GM12878 (cell line): ENCODE data around the gene TUBGCP2. TPM values are rescaled to one million over a fixed set of nuclear protein-coding genes. Genes with fewer than 3 reads are reported as not detected.
A peak's percentile ranks its signal among the peaks of the same experiment; 100 is the strongest.

ENCODE experiments used
- ATAC-seq: fragments of 200-7000 bp; cut with Tn5 transposase; 3 replicates; pipeline ENCODE4 v1.9.1; 2020; ENCODE audit warnings: mild to moderate bottlenecking, moderate library complexity
- BruUV-seq: library from RNA; stranded (reverse); fragments of 400-500 nt; replicated peaks from 2 replicates; lab custom pipeline; 2021; lab: Mats Ljungman, UMichigan
- CTCF ChIA-PET: fragments of 300-600 bp; sonication (Branson Sonifier 250); formaldehyde crosslinking; extraction: SDS; loops from one replicate; lab custom pipeline; 2021; ENCODE audit warnings: inconsistent platforms; lab: Yijun Ruan, JAX
- POLR2A ChIA-PET: fragments of 350-600 bp; formaldehyde crosslinking; extraction: SDS; loops from one replicate; lab custom pipeline; 2021; ENCODE audit warnings: inconsistent platforms; lab: Charles Lee
- RAD21 ChIA-PET: fragments of 300-600 bp; sonication (Branson Sonifier 250); formaldehyde crosslinking; loops from one replicate; lab custom pipeline; 2023; ENCODE audit warnings: antibody characterized with exemption; ENCODE audit not compliant: unreplicated experiment; lab: Charles Lee
- SMC1A ChIA-PET: fragments of 300-600 bp; sonication (Branson Sonifier 250); formaldehyde crosslinking; loops from one replicate; lab custom pipeline; 2023; ENCODE audit not compliant: unreplicated experiment, uncharacterized antibody; lab: Charles Lee
- DNase-seq: peaks from one replicate; pipeline ENCODE4 v3.0.0-alpha.2; 2011; ENCODE audit warnings: low read depth, low spot score
- FAIRE-seq: peaks from 3 replicates; lab custom pipeline; 2011; peaks lifted over from hg19 to GRCh38; lab: Jason Lieb, UNC
- H2AFZ ChIP-seq: 2 replicates; pipeline ENCODE4 v1.6.0; 2011; ENCODE audit warnings: low read depth, low read length, control low read depth; ENCODE audit not compliant: control insufficient read depth
- H3K27ac ChIP-seq: 2 replicates; pipeline ENCODE4 v1.5.1; 2011; ENCODE audit warnings: control low read depth; ENCODE audit not compliant: control insufficient read depth, insufficient read depth
- H3K27me3 ChIP-seq, 2 experiments: replicated peaks in 1 of 2; 2 replicates each; pipeline versions ENCODE4 v1.6.0 to v1.6.1; 2011; ENCODE audit warnings: low read length in 1 of 2; ENCODE audit not compliant: control insufficient read depth in 2 of 2, insufficient read depth in 2 of 2
- H3K36me3 ChIP-seq, 2 experiments: 2 replicates each; pipeline ENCODE4 v1.5.1; 2011; ENCODE audit warnings: low read length in 1 of 2; ENCODE audit not compliant: control insufficient read depth in 2 of 2, insufficient read depth in 2 of 2
- H3K4me1 ChIP-seq: 2 replicates; pipeline ENCODE4 v1.6.1; 2011; ENCODE audit warnings: mild to moderate bottlenecking, low read length, moderate library complexity, mixed read lengths; ENCODE audit not compliant: control insufficient read depth, insufficient read depth
- H3K4me2 ChIP-seq: 2 replicates; pipeline ENCODE4 v1.6.0; 2011; ENCODE audit warnings: control low read depth; ENCODE audit not compliant: control insufficient read depth, insufficient read depth
- H3K4me3 ChIP-seq: fragments of 200-600 bp; sonication (generic); 2 replicates; pipeline ENCODE4 v1.5.1; 2016
- H3K79me2 ChIP-seq: 2 replicates; pipeline ENCODE4 v1.6.0; 2011; ENCODE audit warnings: low read length; ENCODE audit not compliant: control insufficient read depth, insufficient read depth
- H3K9ac ChIP-seq: 2 replicates; pipeline ENCODE4 v1.8.0; 2011; ENCODE audit warnings: low read length, control low read depth, mixed read lengths; ENCODE audit not compliant: control insufficient read depth, insufficient read depth
- H3K9me3 ChIP-seq: replicated peaks from 3 replicates; pipeline ENCODE4 v1.5.1; 2011; ENCODE audit warnings: mild to moderate bottlenecking, low read length; ENCODE audit not compliant: control insufficient read depth, insufficient read depth
- H4K20me1 ChIP-seq: 2 replicates; pipeline ENCODE4 v1.6.0; 2011; ENCODE audit not compliant: control insufficient read depth, insufficient read depth
- BACH1 ChIP-seq: fragments of 450-650 bp; IDR thresholded peaks from 2 replicates; pipeline ENCODE4 v1.6.1; 2017; ENCODE audit warnings: mild to moderate bottlenecking, borderline replicate concordance
- BHLHE40 ChIP-seq, 2 experiments: fragments of 450-650 bp in 1 of 2; IDR thresholded peaks; 2 replicates each; pipeline ENCODE4 v1.6.1; 2011 to 2017; ENCODE audit warnings: low read depth in 2 of 2, borderline replicate concordance in 1 of 2, improper control_type of control experiment in 1 of 2, low read length in 1 of 2, mild to moderate bottlenecking in 1 of 2
- CREB1 ChIP-seq: IDR thresholded peaks from 2 replicates; pipeline ENCODE4 v1.6.1; 2012; ENCODE audit warnings: low read depth, mild to moderate bottlenecking, inconsistent platforms
- EGR1 ChIP-seq, 2 experiments: IDR thresholded peaks; 1 replicate in 1 of 2; 2 replicates in 1 of 2; pipeline ENCODE4 v1.6.1; 2011 to 2012; ENCODE audit warnings: low read depth in 2 of 2, low read length in 2 of 2, borderline replicate concordance in 1 of 2, mild to moderate bottlenecking in 1 of 2, moderate library complexity in 1 of 2
- ESRRA ChIP-seq: IDR thresholded peaks from 2 replicates; pipeline ENCODE4 v1.6.1; 2012; ENCODE audit warnings: mild to moderate bottlenecking, low read length, improper control_type of control experiment
- IKZF1 ChIP-seq: fragments of 450-650 bp; conservative IDR thresholded peaks from 2 replicates; pipeline ENCODE4 v1.6.1; 2017; ENCODE audit warnings: antibody characterized with exemption, mild to moderate bottlenecking
- MEF2B ChIP-seq: fragments of 450-650 bp; IDR thresholded peaks from 2 replicates; pipeline ENCODE4 v1.6.1; 2018; ENCODE audit warnings: mild to moderate bottlenecking, moderate library complexity; ENCODE audit not compliant: partially characterized antibody, poor library complexity, severe bottlenecking
- NBN ChIP-seq: fragments of 450-650 bp; IDR thresholded peaks from 2 replicates; pipeline ENCODE4 v1.6.1; 2016
- NR2C2 ChIP-seq: IDR thresholded peaks from 2 replicates; pipeline ENCODE4 v1.6.1; 2011; ENCODE audit warnings: borderline replicate concordance, low read depth; ENCODE audit not compliant: control insufficient read depth, insufficient read length
- POLR2A ChIP-seq: IDR thresholded peaks from 2 replicates; pipeline ENCODE4 v1.6.1; 2011; ENCODE audit warnings: low read depth, mild to moderate bottlenecking, low read length
- POLR2AphosphoS5 ChIP-seq: IDR thresholded peaks from 2 replicates; pipeline ENCODE4 v1.6.1; 2011; ENCODE audit warnings: mild to moderate bottlenecking, low read length, inconsistent platforms
- RB1 ChIP-seq: fragments of 450-650 bp; formaldehyde crosslinking; IDR thresholded peaks from 2 replicates; pipeline ENCODE4 v1.6.1; 2017; ENCODE audit warnings: mild to moderate bottlenecking, borderline replicate concordance
- TCF12 ChIP-seq: IDR thresholded peaks from 2 replicates; pipeline ENCODE4 v1.6.1; 2011; ENCODE audit warnings: low read depth, mild to moderate bottlenecking, low read length
- TCF3 ChIP-seq: IDR thresholded peaks from 2 replicates; pipeline ENCODE4 v1.6.1; 2012; ENCODE audit warnings: low read depth, mild to moderate bottlenecking, low read length, borderline replicate concordance; ENCODE audit not compliant: insufficient read depth
- WGBS: methylation state at CpG from one replicate; pipeline ENCODE4 v1.1.6; 2016; ENCODE audit warnings: low lambda C conversion rate; ENCODE audit not compliant: insufficient replicate concordance, insufficient coverage; ENCODE audit errors: missing lambda C conversion rate; 5-methylcytosine and 5-hydroxymethylcytosine counted together
- in situ Hi-C: fragments of 300-500 bp; cut with MboI; formaldehyde crosslinking; loops from 9 replicates; pipeline ENCODE4 v1.14.3; 2018; ENCODE audit warnings: mixed read lengths
- intact Hi-C: fragments of 100-400 bp; cut with micrococcal nuclease; formaldehyde crosslinking; loops from one replicate; pipeline ENCODE4 v1.14.2; 2022; ENCODE audit not compliant: unreplicated experiment
- polyA plus RNA-seq, 11 experiments: library from polyadenylated mRNA; depleted of rRNA in 4 of 11; unstranded in 6 of 11; stranded (reverse) in 5 of 11; fragments of >200 nt; fragmentation: Nextera tagmentation in 4 of 11; fragmentation: Illumina TruSeq in 1 of 11; extraction: Ambion mirVana in 4 of 11; extraction: Trizol in 1 of 11; gene quantifications; 1 replicate in 1 of 11; 2 replicates in 10 of 11; pipeline versions ENCODE4 v1.2.1 to v1.2.3, GENCODE V29; 2011 to 2016; ENCODE audit warnings: inconsistent platforms in 2 of 11, missing spikeins in 2 of 11, low read depth in 1 of 11
- total RNA-seq, 4 experiments: library from RNA; depleted of rRNA in 3 of 4; stranded (reverse); fragments of >200 nt in 3 of 4; fragmentation: Illumina TruSeq in 1 of 4; extraction: Trizol in 1 of 4; gene quantifications; 2 replicates each; pipeline versions ENCODE4 v1.2.1 to v1.2.3, GENCODE V29; 2013 to 2021
- TF ChIP-seq, protein P1 (sequence below): fragments of 450-650 bp; IDR thresholded peaks from 2 replicates; pipeline ENCODE4 v1.6.1; 2017; ENCODE audit warnings: mild to moderate bottlenecking, moderate library complexity
- TF ChIP-seq, protein P2 (sequence below), 3 experiments: IDR thresholded peaks in 2 of 3; conservative IDR thresholded peaks in 1 of 3; 2 replicates each; pipeline ENCODE4 v1.5.1; 2011; ENCODE audit warnings: low read depth in 3 of 3, low read length in 3 of 3, mild to moderate bottlenecking in 3 of 3, control low read depth in 2 of 3, moderate library complexity in 2 of 3, inconsistent platforms in 1 of 3, mixed read lengths in 1 of 3; ENCODE audit not compliant: control insufficient read depth in 2 of 3, insufficient read depth in 1 of 3; ENCODE audit errors: extremely low read depth in 1 of 3

The TUBGCP2 gene
- total and polyA plus RNA-seq, 10 of the 15 experiments (the other 5 are each of a cell fraction or from before 2014, with no cell fraction given): 4.8 to 47.1 (median 34.7) TPM

DNA sequence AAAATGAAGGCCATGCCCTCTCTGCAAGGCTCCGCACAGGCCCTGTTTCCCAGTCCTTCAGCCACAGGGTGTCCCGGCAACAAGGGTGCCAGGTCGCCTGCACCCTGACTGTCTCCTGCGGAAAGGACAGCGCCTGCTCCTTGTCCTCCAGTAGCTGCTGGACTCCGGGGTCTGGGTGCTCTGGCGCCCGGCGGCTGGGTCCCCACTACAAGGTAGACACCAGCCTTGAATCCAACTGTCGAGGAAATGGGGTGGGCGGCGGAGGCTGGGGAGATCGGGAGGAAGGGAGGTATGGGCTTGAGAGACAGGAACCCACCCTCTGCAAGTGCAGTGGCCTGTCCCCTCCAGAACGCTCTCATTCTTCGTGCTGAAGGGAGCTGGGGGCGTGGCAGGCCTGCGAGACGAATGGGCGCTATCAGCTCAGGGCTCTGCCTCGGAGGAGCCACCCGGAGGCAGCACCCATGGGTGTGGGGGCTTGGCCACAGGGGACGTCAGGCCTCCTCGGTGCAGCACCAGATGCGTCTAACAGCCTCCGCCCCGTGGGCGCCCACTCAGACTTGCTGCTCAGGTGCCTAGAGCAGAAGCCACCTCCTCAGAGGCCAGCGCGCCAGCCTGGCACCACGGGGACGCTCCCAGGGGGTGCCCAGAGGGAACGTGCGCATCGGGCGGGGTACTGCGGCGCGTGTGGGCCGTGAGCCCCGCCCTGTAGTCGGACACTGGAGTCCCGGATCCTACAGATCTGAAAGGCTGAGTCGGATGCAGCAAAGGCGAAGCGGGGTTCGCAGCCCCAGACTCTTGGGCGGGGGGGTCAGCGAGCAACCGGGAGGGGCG, 47.6 kb downstream of the TUBGCP2 start:
- ATAC-seq (peak; percentile 85), DNase-seq (no peak), FAIRE-seq (no peak)
- RAD21 ChIA-PET: interaction anchor here (0.6 to 1.8 kb wide), 2 partner anchors 14 to 42 kb away, joined by 3 to 9 read pairs; no protein-coding TSS in a partner anchor
- Histone ChIP-seq H3K27ac (peak overlapping the region; percentile 55), H4K20me1 (no peaks in the 10 kb centered on the region), H3K4me2 (peak overlapping the region; percentile 96), H3K4me3 (peak overlapping the region; percentile 83), H3K9me3 (no peaks in the 10 kb centered on the region), H3K4me1 (peaks cover 30% of the 10 kb centered on the region), H3K27me3 (no peaks in the 10 kb centered on the region), H2AFZ (peak overlapping the region; percentile 55), H3K9ac (peak overlapping the region; percentile 34; the same call in 1 of the 2 replicates), H3K36me3 (peaks cover 0 to 1% of the 10 kb centered on the region in 2 experiments; a peak in 1 of 4 replicates), H3K79me2 (no peaks in the 10 kb centered on the region)
- SMC1A ChIA-PET: interaction anchor here (0.6 to 0.8 kb wide), 2 partner anchors 43 to 47 kb away, joined by 3 to 7 read pairs; no protein-coding TSS in a partner anchor
- in situ Hi-C loops (no loop called here), intact Hi-C loops (no loop called here)
- no TSS peak for BruUV-seq
- POLR2A ChIA-PET: interaction anchor here (0.6 to 1.0 kb wide), 2 partner anchors 15 to 129 kb away, joined by 3 to 4 read pairs; partner anchors contain the start of gene ADAM8
- WGBS: 17% methylated on average over 43 of the region's 50 CpGs
- CTCF ChIA-PET: interaction anchor here (1.0 kb wide), 2 partner anchors 14 to 18 kb away, joined by 3 to 5 read pairs; no protein-coding TSS in a partner anchor
- TF ChIP-seq POLR2AphosphoS5: peak; percentile 62; the same call in 1 of the 2 replicates
- TF ChIP-seq MEF2B: peak; percentile 32
- TF ChIP-seq ESRRA: no peak
- no peak for TF ChIP-seq CREB1
- peak in 1 of 2 experiments; percentile 13; a peak in 1 of 3 replicates for TF ChIP-seq EGR1 (IDR thresholded peaks at IDR 0.05; ENCODE audit: borderline replicate concordance in 1 of 2, low read depth in 2 of 2, low read length in 2 of 2)
- TF ChIP-seq TCF12: 0 out of 2 replicates have a peak, but pooled peaks have one; percentile 3
- TF ChIP-seq RB1: 0 out of 2 replicates have a peak, but pooled peaks have one; percentile 11
- TF ChIP-seq, protein P1, sequence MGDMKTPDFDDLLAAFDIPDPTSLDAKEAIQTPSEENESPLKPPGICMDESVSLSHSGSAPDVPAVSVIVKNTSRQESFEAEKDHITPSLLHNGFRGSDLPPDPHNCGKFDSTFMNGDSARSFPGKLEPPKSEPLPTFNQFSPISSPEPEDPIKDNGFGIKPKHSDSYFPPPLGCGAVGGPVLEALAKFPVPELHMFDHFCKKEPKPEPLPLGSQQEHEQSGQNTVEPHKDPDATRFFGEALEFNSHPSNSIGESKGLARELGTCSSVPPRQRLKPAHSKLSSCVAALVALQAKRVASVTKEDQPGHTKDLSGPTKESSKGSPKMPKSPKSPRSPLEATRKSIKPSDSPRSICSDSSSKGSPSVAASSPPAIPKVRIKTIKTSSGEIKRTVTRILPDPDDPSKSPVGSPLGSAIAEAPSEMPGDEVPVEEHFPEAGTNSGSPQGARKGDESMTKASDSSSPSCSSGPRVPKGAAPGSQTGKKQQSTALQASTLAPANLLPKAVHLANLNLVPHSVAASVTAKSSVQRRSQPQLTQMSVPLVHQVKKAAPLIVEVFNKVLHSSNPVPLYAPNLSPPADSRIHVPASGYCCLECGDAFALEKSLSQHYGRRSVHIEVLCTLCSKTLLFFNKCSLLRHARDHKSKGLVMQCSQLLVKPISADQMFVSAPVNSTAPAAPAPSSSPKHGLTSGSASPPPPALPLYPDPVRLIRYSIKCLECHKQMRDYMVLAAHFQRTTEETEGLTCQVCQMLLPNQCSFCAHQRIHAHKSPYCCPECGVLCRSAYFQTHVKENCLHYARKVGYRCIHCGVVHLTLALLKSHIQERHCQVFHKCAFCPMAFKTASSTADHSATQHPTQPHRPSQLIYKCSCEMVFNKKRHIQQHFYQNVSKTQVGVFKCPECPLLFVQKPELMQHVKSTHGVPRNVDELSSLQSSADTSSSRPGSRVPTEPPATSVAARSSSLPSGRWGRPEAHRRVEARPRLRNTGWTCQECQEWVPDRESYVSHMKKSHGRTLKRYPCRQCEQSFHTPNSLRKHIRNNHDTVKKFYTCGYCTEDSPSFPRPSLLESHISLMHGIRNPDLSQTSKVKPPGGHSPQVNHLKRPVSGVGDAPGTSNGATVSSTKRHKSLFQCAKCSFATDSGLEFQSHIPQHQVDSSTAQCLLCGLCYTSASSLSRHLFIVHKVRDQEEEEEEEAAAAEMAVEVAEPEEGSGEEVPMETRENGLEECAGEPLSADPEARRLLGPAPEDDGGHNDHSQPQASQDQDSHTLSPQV: no peak
- TF ChIP-seq BACH1: peak; percentile 11; the same call in 1 of the 2 replicates
- peak; percentile 59; the same call in 1 of the 2 replicates for TF ChIP-seq NBN
- TF ChIP-seq, protein P2, sequence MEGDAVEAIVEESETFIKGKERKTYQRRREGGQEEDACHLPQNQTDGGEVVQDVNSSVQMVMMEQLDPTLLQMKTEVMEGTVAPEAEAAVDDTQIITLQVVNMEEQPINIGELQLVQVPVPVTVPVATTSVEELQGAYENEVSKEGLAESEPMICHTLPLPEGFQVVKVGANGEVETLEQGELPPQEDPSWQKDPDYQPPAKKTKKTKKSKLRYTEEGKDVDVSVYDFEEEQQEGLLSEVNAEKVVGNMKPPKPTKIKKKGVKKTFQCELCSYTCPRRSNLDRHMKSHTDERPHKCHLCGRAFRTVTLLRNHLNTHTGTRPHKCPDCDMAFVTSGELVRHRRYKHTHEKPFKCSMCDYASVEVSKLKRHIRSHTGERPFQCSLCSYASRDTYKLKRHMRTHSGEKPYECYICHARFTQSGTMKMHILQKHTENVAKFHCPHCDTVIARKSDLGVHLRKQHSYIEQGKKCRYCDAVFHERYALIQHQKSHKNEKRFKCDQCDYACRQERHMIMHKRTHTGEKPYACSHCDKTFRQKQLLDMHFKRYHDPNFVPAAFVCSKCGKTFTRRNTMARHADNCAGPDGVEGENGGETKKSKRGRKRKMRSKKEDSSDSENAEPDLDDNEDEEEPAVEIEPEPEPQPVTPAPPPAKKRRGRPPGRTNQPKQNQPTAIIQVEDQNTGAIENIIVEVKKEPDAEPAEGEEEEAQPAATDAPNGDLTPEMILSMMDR (IDR thresholded peaks at IDR 0.05 in 2 of 3, conservative IDR thresholded peaks at IDR 0.05 in 1 of 3; ENCODE audit: control insufficient read depth in 2 of 3, extremely low read depth in 1 of 3, insufficient read depth in 1 of 3, low read depth in 3 of 3, low read length in 3 of 3): peak in 1 of 3 experiments; percentile 5; a peak in 1 of 6 replicates
- TF ChIP-seq IKZF1: peak; percentile 61
- TF ChIP-seq POLR2A: peak; percentile 59; the same call in 1 of the 2 replicates
- TF ChIP-seq NR2C2: no peak
- peak; percentile 72 to 93; a peak in 3 of 4 replicates for TF ChIP-seq BHLHE40 (IDR thresholded peaks at IDR 0.05; ENCODE audit: borderline replicate concordance in 1 of 2, low read depth in 2 of 2, low read length in 1 of 2)
- no peak for TF ChIP-seq TCF3
